GM18507 (cell line): ENCODE measurements around the gene PRRT4.

ENCODE experiments used
- DNase-seq: peaks from one replicate; pipeline ENCODE4 v3.0.0; 2011; ENCODE audit warnings: low read depth; ENCODE audit not compliant: insufficient read length; ENCODE audit errors: extremely low spot score
- FAIRE-seq: peaks from 2 replicates; lab custom pipeline; 2011; peaks lifted over from hg19 to GRCh38; lab: Jason Lieb, UNC

PRRT4 gene

DNA sequence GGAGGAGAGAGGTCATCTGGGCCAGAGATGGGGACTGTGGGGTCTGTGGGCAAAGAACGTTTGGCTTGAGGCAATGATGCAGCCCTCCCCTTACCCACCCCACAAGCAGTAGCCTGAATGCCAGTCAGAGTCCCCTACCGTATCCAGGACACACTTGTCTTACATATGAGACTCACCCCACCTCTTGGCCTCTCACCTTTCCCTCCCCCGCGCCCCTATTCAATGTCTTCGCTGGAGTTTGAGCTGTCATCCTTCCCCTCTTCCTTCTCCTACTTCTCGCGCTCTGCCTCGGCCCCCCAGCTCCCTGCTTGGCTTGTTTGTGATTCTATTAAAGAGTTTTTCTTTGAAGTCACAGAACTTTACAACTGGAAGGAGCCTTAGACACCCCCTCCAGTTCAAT, 8.9 kb downstream of the PRRT4 start:
- DNase-seq: no peak
- no peak for FAIRE-seq

DNA sequence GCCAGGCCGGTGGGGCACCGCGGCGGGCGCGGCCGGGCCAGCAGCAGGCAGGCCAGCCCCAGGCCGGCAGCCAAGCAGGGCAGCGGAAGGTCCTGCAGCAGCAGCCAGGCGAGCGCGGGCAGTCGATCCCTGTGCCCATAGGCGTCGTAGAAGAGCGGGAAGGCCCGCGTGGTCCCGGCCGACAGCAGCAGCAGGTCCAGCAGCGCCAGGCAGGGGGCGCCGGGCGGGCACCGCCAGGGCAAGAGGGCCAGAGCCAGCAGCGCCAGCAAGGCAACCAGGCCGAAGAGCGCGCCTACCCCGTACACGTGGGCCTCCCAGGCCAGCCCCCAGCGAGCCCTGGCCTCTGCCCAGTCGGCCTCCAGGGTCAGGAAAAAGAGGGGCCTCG, 9.3 kb downstream of the PRRT4 start:
- FAIRE-seq: no peak

GRCh38 chr7:128351296-128352152, 10.0 kb downstream of the PRRT4 start:
- no peak for DNase-seq

More for the DNA sequence above, 9.3 kb downstream of the PRRT4 start:
- DNase-seq: no peak

DNA sequence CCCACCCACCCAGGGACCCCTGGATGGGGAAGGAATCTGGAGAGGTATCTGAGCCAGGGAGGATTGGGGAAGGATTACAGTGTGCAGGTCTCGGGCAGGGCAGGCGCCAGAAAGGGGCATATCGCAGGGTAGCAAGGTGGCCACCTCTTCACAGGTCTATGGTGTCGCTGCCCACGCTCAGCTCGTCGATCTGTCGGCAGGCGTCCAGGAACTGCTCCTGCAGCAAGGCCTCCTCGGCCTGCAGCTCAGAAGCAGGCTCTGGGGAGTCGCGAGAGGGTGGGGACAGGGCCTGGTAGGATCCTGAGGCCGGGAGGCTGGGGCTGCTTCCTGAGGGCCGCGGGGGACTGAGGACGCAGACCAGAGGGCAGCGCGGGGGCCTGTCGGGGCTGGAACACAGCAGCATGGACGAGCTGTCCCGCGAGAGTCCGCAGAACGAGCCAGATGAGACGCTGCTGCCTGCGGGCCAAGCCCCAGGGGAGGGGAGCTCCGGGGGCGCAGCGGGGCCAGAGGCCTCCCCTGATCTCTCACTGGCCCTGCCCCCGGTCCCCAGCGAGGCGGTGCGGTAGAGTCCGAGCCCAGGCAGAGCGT, 10.7 kb downstream of the PRRT4 start:
- no peak for DNase-seq
- FAIRE-seq: no peak

More at GRCh38 chr7:128351296-128352152, 10.0 kb downstream of the PRRT4 start:
- FAIRE-seq: no peak

DNA sequence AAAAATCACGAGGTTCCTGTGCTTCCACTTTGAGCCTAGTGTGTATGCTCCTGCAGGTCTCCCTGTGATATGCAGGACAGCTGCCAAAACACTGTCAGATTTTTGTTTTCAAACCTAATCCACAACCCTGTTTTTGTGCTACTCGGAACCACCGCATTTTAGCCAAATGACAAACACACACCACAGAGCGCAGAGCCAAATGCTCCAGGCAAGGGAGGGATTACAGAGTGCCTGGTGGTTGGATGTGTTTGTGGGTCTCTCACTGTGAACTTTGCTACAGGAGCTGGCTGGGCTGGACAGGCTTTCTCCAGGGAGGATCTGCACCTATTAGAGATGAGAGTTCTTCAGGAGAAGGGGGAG, 12.0 kb downstream of the PRRT4 start:
- DNase-seq (no peak), FAIRE-seq (no peak)

DNA sequence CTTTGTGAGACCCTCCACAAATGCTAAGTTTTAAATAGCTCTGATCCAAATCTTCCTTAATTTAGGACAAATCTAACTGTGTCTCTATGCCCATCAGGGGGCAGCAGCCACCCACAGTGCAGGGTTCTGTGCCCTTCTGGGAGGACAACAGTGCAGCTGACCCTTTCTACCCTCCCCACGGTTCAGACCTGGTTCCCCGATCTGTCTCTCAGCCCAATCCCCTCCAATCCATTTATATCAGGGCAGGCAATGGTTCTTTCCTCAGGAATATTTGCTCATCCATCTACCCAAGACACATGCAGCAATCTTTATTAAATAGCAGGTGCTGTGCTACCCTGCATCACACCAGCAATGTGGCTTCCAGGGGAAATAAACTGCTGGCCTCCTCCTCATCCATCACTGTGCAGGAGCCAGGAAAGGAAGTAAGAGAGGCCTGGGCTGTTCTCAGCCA, 13.8 kb downstream of the PRRT4 start:
- FAIRE-seq (no peak), DNase-seq (no peak)

GRCh38 chr7:128344431-128344774, 17.1 kb downstream of the PRRT4 start:
- FAIRE-seq (no peak), DNase-seq (no peak)

DNA sequence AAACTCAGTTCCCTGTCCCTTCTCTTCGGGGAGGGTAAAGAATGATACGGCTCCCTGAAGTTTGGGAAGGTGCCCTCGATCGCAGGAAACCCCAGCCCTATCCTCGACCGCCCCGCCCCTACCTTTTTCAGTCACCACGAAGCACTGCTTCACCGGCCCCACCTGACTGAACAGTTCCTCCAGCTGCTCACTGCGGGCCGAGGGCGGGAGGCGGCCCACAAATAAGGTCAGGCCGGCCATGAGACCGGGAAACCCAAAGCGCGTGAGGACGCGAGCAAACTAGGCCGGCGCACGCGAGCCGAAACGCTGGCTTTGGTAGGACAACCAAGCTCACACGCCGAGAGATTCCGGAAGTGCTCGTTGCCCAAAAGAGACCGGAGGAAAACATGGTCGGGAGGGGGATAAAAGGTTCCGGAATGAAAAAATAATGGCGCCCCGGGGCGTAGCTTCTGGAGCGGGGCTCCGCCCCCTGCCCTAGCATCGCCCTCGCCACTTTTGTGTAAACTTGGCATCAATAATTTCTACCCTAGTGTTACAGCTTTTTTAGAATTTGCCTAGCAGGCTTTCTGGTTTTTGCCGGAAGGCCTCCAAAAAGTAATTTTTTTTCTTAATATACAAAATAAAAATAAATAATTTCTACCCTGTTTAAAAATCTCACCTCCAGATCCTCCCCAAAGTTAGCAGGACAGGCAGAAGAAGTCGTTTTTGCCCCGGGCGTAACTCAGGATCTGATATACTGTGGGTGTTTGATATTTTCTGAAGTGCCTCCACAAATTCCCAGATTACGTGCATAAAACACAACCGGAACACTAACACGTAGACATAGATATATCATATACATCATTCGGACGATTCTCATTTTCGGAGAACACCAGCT, 17.7 kb downstream of the PRRT4 start, which contains the start of gene RBM28:
Gene RBM28, minus strand, starts transcription at position 355 of the 877 bp plus-strand sequence. Its CDS starts 115 bp downstream, at position 240.
- DNase-seq (peak; percentile 82), FAIRE-seq (peak; percentile 69)

DNA sequence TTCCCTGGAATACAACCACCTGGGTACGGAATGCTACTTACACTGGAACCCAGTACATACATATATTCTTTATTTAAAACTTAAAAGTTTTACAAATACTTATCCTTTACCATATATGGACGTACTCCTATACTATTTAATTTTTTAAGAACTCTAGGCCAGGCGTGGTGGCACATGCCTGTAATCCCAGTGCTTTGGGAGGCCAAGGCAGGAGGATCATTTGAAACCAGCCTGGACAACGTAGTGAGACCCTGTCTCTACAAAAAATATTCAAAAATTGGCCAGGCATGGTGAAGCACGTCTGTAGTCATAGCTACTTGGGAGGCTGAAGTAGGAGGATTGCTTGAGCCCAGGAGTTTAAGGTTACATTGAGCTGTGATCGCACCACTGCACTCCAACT, 19.8 kb downstream of the PRRT4 start:
- no peak for FAIRE-seq
- no peak for DNase-seq

DNA sequence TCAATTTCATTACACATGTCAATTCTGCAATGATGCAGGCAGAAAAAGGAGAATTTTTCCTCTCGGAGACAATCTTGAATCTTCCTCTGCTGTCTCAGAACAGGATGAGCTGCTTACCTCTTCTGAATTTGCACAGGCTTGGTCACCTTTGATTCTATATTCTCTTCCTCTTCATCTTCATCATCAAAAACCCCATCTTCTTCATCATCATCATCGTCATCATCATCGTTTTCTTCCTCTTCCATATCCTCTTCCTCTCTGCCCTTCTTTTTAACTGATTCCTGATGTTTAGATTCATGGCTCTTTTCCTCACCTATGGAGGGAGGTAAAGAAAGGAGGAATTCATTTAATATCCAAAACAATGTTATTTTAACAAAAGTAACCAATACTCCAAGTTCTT, 25.8 kb downstream of the PRRT4 start:
- FAIRE-seq: no peak
- DNase-seq: no peak

GRCh38 chr7:128324368-128324680, 37.2 kb downstream of the PRRT4 start:
- FAIRE-seq: no peak
- no peak for DNase-seq

- FAIRE-seq (no peak), DNase-seq (no peak)
Observed at GRCh38 chr7:128323459-128324367, 37.8 kb downstream of the PRRT4 start.

GRCh38 chr7:128323040-128323439, 38.5 kb downstream of the PRRT4 start:
- DNase-seq (no peak), FAIRE-seq (no peak)

DNA sequence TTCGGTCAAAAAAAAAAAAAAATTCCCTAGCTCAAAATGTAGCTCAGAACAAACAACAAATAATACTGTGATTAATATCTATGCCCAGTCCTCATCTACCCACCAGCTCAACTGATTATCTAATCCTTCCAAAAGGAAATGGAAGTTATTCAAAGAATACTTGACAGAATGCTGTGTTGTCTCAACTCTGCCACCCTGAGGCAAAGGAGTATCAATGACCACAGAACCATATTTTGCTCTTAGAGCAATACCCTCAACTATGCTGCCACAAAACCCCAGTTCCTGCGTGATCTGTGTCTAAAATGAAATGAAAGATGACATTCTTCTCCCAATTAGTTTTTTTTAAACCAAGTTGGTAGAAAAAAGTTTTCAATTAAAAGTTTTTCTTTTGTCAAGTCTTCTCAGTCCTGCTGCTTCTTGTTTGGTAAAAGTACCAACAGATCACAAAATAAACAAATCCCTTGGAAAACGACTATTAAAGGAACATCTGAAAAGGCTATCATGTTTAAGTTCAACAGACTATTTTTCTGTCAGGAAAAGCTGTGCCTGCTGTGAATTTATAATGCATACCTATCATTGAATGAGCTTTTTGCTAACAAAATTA, 39.3 kb downstream of the PRRT4 start:
- no peak for FAIRE-seq
- DNase-seq: no peak

DNA sequence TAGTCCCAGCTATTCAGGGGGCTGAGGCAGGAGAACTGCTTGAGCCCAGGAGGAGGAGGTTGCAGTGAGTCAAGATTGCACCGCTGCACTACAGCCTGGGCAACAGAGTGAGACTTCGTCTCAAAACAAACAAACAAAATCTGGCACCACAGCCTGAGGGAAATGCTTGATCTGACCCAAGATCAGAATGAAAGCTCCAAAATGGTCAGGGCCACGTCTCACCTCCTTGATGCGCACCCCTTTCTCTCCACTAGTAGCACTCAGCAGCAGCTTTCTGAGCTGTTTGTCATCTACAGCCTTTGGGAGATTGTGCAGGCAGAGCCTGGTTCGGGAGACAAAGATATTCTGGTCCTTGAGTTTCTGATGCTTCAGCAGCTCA, 40.5 kb downstream of the PRRT4 start:
- FAIRE-seq: no peak
- no peak for DNase-seq

- FAIRE-seq (no peak), DNase-seq (no peak)
Observed at GRCh38 chr7:128318691-128319090, 42.8 kb downstream of the PRRT4 start.

DNA sequence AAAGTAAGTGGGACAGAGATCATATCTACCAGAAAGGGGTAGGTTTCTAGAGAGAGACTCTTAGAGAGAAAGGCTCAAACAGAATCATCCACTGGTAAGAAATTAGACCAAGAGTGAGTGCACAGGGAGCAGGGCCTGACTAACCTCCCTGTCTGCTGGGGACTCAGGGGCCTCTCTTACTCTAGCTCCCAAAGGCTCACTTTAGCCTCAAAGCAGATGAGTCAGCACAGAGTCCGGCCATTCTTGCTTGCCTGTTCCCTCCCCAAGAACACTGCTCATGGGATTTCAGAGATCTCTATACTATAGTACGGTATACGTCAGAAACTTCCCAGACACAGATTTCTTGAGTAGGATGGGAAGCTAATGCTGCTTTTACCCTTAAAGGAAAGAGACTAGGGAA, 50.5 kb downstream of the PRRT4 start:
- FAIRE-seq (no peak), DNase-seq (no peak)

DNA sequence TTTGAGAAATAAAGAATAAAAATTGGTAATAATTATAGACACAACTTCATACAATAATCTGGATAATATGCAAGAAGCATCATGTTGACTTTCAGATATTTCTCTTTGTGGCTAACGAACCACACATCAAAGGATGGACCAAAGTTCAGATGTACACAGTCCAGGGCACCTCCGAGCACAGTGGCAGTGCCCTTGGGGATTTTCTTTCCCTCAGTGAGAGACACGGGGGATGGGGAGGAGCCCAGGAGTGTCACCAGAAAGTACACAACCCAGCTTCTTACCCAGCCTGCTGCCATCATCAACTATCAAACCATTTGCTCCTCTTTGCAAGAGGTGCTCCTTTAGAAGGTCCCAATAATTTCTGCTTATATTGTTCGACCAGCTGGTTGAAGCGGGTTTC, 51.0 kb downstream of the PRRT4 start:
- no peak for DNase-seq
- no peak for FAIRE-seq

- FAIRE-seq (no peak), DNase-seq (no peak)
Observed at GRCh38 chr7:128309976-128310375, 51.5 kb downstream of the PRRT4 start.
